HUES64 (cell line): ENCODE measurements around the gene CTNNA2. TPM values are rescaled to one million over a fixed set of nuclear protein-coding genes. Genes with fewer than 3 reads are reported as not detected.

Experiments
- H3K27ac ChIP-seq: 2 replicates; pipeline ENCODE4 v1.7.0; 2013; ENCODE audit warnings: low read depth, low read length, inconsistent platforms
- H3K27me3 ChIP-seq: 2 replicates; pipeline ENCODE4 v1.6.1; 2013; ENCODE audit warnings: mild to moderate bottlenecking, low read length; ENCODE audit not compliant: insufficient read depth
- H3K36me3 ChIP-seq: 2 replicates; pipeline ENCODE4 v1.6.1; 2013; ENCODE audit warnings: mild to moderate bottlenecking, low read length; ENCODE audit not compliant: insufficient read depth
- H3K4me1 ChIP-seq: 2 replicates; pipeline ENCODE4 v1.6.1; 2013; ENCODE audit warnings: mild to moderate bottlenecking, low read length, moderate library complexity; ENCODE audit not compliant: insufficient read depth
- H3K4me3 ChIP-seq: 2 replicates; pipeline ENCODE4 v1.5.1; 2013; ENCODE audit warnings: mild to moderate bottlenecking, low read length, moderate library complexity
- H3K9ac ChIP-seq: 2 replicates; pipeline ENCODE4 v1.6.1; 2013; ENCODE audit warnings: mild to moderate bottlenecking, low read depth, low read length
- H3K9me3 ChIP-seq: 2 replicates; pipeline ENCODE4 v1.6.1; 2013; ENCODE audit warnings: low read depth, low read length; ENCODE audit not compliant: insufficient read depth
- WGBS: fragments of 150-250, 120-280 bp; methylation state at CpG from one replicate; pipeline ENCODE4 v1.1.7; 2013; ENCODE audit warnings: missing lambda C conversion rate; 5-methylcytosine and 5-hydroxymethylcytosine counted together
- polyA plus RNA-seq, 2 experiments: library from polyadenylated mRNA; stranded (reverse); fragments of 50-300 nt; gene quantifications; one replicate each; pipeline ENCODE4 v1.2.3, GENCODE V29; 2013

CTNNA2 gene
- 4.6 TPM for polyA plus RNA-seq (2013, experiment 1 of 2)
- polyA plus RNA-seq (2013, experiment 2 of 2), result 5.6 TPM

DNA sequence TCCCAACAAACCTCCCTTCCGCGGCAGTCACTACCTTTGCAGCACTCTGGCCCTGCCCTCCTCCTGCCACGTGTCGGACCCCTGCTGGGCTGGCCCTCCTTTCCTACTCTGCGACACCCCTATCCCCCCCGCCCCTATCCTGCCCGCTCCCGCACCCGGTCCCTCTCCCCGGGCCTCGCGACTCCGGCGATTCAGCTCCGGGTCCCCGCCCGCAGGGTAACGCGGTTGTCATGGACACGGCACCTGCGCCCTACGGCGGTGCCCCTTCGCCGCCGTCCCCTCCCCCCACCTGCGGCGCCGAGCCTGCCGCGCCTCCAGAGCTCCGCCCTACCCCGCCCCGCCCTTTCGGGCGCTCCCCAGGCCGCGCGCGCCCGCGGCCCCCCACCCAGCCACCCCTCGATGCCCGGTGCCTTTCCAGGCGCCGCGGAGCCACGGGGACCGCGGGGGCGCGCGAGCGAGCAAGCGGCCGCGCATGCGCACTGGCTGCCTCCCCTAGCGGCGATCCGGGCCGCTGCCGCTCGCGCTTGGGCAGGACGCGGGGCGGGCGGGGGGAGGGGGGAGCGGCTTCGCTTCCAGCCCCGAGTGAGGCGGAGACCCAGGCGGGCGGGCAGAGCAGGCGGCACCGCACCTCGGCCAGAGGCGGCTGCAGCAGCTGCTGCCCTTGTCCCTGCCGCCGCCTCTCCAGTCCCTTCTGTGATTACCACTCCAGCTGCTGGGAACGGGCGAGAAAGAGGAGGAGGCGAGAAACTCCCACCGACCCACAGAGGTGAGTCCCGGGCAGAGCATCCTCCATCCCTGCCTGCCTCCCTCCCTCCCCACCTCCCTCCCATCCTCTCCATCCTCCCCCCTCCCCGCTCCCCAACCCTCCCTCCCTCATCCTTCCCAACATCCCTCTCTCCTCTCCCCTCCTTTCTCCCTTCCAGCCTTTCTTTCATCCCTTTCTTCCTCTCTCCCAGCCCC, at the start of gene CTNNA2:
Gene CTNNA2, plus strand, starts transcription at position 610 of the 960 bp plus-strand sequence.
- H3K4me3 ChIP-seq, result peak within 1 kb of the TSS; percentile 72
- WGBS, result under 1% methylated on average over 87 of the region's 87 CpGs
- no peaks in the 10 kb centered on the region for H3K36me3 ChIP-seq

DNA sequence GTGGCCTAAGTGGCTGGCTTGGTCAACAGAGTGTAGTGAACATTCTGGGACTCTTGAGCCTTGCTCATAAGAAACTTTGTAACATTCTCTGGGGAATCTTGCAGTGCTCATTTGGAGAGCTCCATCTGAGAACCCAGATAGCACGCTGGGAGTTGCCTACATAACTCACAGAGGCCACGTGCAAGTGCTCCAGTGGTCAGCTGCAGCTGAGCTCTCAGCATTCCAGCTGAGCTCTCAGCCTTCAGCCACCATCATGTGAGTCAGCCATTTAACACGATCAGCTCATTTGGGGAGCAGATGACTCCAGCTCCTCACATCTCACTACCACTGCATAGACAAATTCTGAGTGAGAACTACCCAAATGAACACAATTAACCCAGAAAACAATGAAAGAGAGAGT, 25.5 kb upstream of the CTNNA2 start:
- WGBS, result 82% methylated on average over 3 of the region's 3 CpGs

More for the DNA sequence above, at the start of gene CTNNA2:
- H3K4me1 ChIP-seq, result peaks cover 32% of the 10 kb centered on the region
- H3K27ac ChIP-seq, result no peak within 1 kb of the TSS
- H3K9me3 ChIP-seq, result no peaks in the 10 kb centered on the region
- peaks cover 12% of the 10 kb centered on the region for H3K27me3 ChIP-seq
- H3K9ac ChIP-seq, result peak within 1 kb of the TSS; percentile 44

GRCh38 chr2:79511320-79511951, 1.4 kb upstream of the CTNNA2 start:
- Histone ChIP-seq H3K27ac (no peak overlapping the region), H3K4me3 (peak overlapping the region; percentile 72), H3K4me1 (peaks cover 31% of the 10 kb centered on the region), H3K27me3 (peaks cover 12% of the 10 kb centered on the region), H3K9me3 (no peaks in the 10 kb centered on the region), H3K36me3 (no peaks in the 10 kb centered on the region), H3K9ac (no peak overlapping the region)
- 31% methylated on average over 16 of the region's 16 CpGs for WGBS

More for the DNA sequence above, 25.5 kb upstream of the CTNNA2 start:
- no peaks in the 10 kb centered on the region for H3K27me3 ChIP-seq
- no peaks in the 10 kb centered on the region for H3K36me3 ChIP-seq
- H3K4me3 ChIP-seq, result no peak overlapping the region
- no peak overlapping the region for H3K9ac ChIP-seq
- no peak overlapping the region for H3K27ac ChIP-seq
- H3K9me3 ChIP-seq, result no peaks in the 10 kb centered on the region
- H3K4me1 ChIP-seq, result no peaks in the 10 kb centered on the region

GRCh38 chr2:79513711-79514110, 860 bp downstream of the CTNNA2 start:
- Histone ChIP-seq H3K36me3 (no peaks in the 10 kb centered on the region), H3K9ac (no peak overlapping the region), H3K4me3 (peak overlapping the region; percentile 72), H3K27ac (no peak overlapping the region), H3K27me3 (peaks cover 12% of the 10 kb centered on the region), H3K4me1 (peaks cover 32% of the 10 kb centered on the region), H3K9me3 (no peaks in the 10 kb centered on the region)
- 55% methylated on average over 3 of the region's 4 CpGs for WGBS

DNA sequence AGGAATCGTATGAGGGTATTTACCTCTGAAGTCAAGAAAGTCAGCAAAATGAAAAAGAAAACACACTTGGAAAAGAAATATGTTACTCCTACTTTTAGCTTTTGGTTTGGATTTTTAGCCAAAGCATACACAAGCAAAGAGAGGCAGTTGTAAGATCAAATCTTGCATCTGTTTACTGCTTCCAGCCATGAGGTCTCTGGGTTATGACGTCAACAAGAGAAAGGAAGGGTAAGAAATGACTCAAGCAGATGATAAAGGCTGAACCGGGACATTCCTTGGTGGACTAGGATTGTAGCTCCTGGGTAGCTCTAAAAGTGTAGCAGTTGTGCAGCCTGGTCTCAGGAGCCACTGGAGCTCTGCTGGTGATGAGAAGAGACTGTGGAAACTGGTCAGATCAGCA, 16.8 kb downstream of the CTNNA2 start:
- no peak overlapping the region for H3K9ac ChIP-seq
- no peaks in the 10 kb centered on the region for H3K36me3 ChIP-seq
- no peak overlapping the region for H3K4me3 ChIP-seq
- no peaks in the 10 kb centered on the region for H3K9me3 ChIP-seq
- WGBS, result 83% methylated on average over 3 of the region's 3 CpGs
- no peaks in the 10 kb centered on the region for H3K27me3 ChIP-seq
- no peak overlapping the region for H3K27ac ChIP-seq
- no peaks in the 10 kb centered on the region for H3K4me1 ChIP-seq

GRCh38 chr2:79530443-79530842, 17.6 kb downstream of the CTNNA2 start:
- Histone ChIP-seq H3K27me3 (no peaks in the 10 kb centered on the region), H3K4me1 (no peaks in the 10 kb centered on the region), H3K27ac (no peak overlapping the region), H3K9me3 (no peaks in the 10 kb centered on the region), H3K9ac (no peak overlapping the region), H3K36me3 (no peaks in the 10 kb centered on the region), H3K4me3 (no peak overlapping the region)
- WGBS, result 14% methylated on average over 1 of the region's 1 CpG

GRCh38 chr2:79547568-79547967, 34.7 kb downstream of the CTNNA2 start:
- H3K36me3 ChIP-seq, result peaks cover 31% of the 10 kb centered on the region
- H3K9ac ChIP-seq, result no peak overlapping the region
- no peaks in the 10 kb centered on the region for H3K4me1 ChIP-seq
- WGBS, result 100% methylated on average over 1 of the region's 2 CpGs
- no peaks in the 10 kb centered on the region for H3K27me3 ChIP-seq
- H3K9me3 ChIP-seq, result peaks cover 81% of the 10 kb centered on the region
- H3K4me3 ChIP-seq, result no peak overlapping the region
- H3K27ac ChIP-seq, result no peak overlapping the region

DNA sequence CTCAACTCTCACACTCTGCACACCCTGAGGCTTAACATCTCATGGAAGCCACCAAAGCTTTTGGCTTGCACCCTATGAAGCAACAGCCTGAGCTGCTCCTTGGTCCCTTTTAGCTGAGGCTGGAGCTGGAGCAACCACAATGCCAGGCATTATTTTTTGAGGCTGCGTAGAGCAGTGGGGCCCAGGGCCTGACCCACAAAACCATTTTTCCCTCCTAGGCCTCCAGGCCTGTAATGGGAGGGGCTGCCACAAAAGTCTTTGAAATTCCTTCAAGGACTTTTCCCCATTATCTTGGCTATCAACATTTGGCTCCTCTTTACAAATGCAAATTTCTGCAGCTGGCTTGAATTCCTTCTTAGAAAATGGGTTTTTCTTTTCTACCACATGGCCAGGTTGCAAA, 39.8 kb downstream of the CTNNA2 start:
- no peak overlapping the region for H3K4me3 ChIP-seq
- H3K9ac ChIP-seq, result no peak overlapping the region
- peaks cover 24% of the 10 kb centered on the region for H3K4me1 ChIP-seq
- no peak overlapping the region for H3K27ac ChIP-seq
- 100% methylated on average over 1 of the region's 1 CpG for WGBS
- H3K9me3 ChIP-seq, result peaks cover 67% of the 10 kb centered on the region
- peaks cover 31% of the 10 kb centered on the region for H3K36me3 ChIP-seq
- H3K27me3 ChIP-seq, result no peaks in the 10 kb centered on the region

DNA sequence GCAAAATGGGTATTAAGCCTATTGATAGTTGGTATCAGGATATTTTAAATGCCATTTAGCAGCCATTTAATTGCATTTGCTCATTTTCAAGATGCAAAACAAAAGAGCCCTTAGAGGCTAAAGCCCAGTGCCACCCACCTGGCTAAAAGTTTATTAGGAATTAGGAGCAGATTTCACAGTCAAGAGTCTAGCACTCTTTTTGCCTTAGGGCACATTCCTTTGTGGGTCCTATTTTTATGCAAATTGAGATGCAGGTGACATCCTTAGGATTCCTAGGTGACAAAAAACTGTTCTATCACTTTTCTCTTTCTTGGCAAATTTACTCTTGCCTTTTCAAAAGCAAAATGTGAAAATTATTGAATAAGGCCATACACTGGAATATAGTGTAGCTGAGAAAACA, 42.0 kb downstream of the CTNNA2 start:
- no peak overlapping the region for H3K27ac ChIP-seq
- H3K4me3 ChIP-seq, result no peak overlapping the region
- no peaks in the 10 kb centered on the region for H3K27me3 ChIP-seq
- H3K9ac ChIP-seq, result no peak overlapping the region
- H3K9me3 ChIP-seq, result peaks cover 45% of the 10 kb centered on the region
- peaks cover 12% of the 10 kb centered on the region for H3K36me3 ChIP-seq
- H3K4me1 ChIP-seq, result peaks cover 30% of the 10 kb centered on the region

DNA sequence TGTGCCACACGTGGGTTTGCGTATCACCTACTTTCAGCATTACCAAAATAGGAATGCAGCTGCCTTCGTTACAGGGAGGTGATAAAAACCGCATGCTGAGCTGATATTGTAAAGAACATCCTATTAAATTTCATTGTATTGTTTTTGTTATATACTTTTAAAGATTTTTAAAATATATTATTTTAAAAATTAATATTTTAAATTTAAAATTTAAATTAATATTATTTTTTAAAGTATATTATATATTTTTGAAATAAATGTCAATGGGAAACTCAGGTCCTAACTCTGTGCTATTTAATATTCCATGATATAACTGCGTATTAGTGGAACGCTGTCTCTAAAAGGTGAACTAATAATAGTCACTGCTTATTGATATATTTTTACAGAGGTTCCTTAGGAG, 51.2 kb downstream of the CTNNA2 start:
- no peak overlapping the region for H3K4me3 ChIP-seq
- 93% methylated on average over 3 of the region's 6 CpGs for WGBS
- no peak overlapping the region for H3K27ac ChIP-seq
- no peak overlapping the region for H3K9ac ChIP-seq
- H3K27me3 ChIP-seq, result no peaks in the 10 kb centered on the region
- H3K9me3 ChIP-seq, result no peaks in the 10 kb centered on the region
- H3K36me3 ChIP-seq, result no peaks in the 10 kb centered on the region
- peaks cover 6% of the 10 kb centered on the region; the same call in 1 of the 2 replicates for H3K4me1 ChIP-seq

GRCh38 chr2:79569048-79569447, 56.2 kb downstream of the CTNNA2 start:
- H3K4me1 ChIP-seq, result peaks cover 6% of the 10 kb centered on the region; the same call in 1 of the 2 replicates
- H3K9me3 ChIP-seq, result no peaks in the 10 kb centered on the region
- no peak overlapping the region for H3K27ac ChIP-seq
- H3K4me3 ChIP-seq, result no peak overlapping the region
- no peaks in the 10 kb centered on the region for H3K36me3 ChIP-seq
- H3K9ac ChIP-seq, result no peak overlapping the region
- WGBS, result 91% methylated on average over 4 of the region's 5 CpGs
- no peaks in the 10 kb centered on the region for H3K27me3 ChIP-seq
